Fibroblast of lung (primary cell): Measurements from ENCODE around the gene PPP1R9B. TPM values are rescaled to one million over a fixed set of nuclear protein-coding genes. Genes with fewer than 3 reads are reported as not detected.

ENCODE experiments used
- DNase-seq, 2 donors: peaks; one replicate each; pipeline versions ENCODE4 v3.0.0 to v3.0.0-alpha.2; 2010; ENCODE audit warnings: low read depth in 2 of 2
- H2AFZ ChIP-seq: 2 replicates; pipeline ENCODE4 v1.5.1; 2012; ENCODE audit warnings: low read length, control low read depth, inconsistent platforms
- H3K27ac ChIP-seq: 2 replicates; pipeline ENCODE4 v1.5.1; 2011; ENCODE audit warnings: low read length, control low read depth; ENCODE audit not compliant: insufficient read depth
- H3K27me3 ChIP-seq: 2 replicates; pipeline ENCODE4 v1.5.1; 2011; ENCODE audit warnings: mild to moderate bottlenecking, low read length; ENCODE audit not compliant: control insufficient read depth, insufficient read depth
- H3K36me3 ChIP-seq: 2 replicates; pipeline ENCODE4 v1.5.1; 2011; ENCODE audit warnings: low read length; ENCODE audit not compliant: control insufficient read depth, insufficient read depth
- H3K4me1 ChIP-seq: 2 replicates; pipeline ENCODE4 v1.5.1; 2011; ENCODE audit warnings: low read length; ENCODE audit not compliant: control insufficient read depth, insufficient read depth; ENCODE audit errors: extremely low read depth
- H3K4me2 ChIP-seq: 2 replicates; pipeline ENCODE4 v1.5.1; 2011; ENCODE audit warnings: low read length, control low read depth; ENCODE audit not compliant: insufficient read depth; ENCODE audit errors: extremely low read depth
- H3K4me3 ChIP-seq, 4 experiments: fragments of 200-600 bp in 1 of 4; sonication (generic) in 1 of 4; replicated peaks in 1 of 4; 2 replicates each; pipeline ENCODE4 v1.5.1; 2011 to 2016; ENCODE audit warnings: low read length in 4 of 4, low read depth in 3 of 4, mild to moderate bottlenecking in 3 of 4, control low read depth in 2 of 4, inconsistent platforms in 1 of 4, mixed read lengths in 1 of 4; ENCODE audit not compliant: insufficient read depth in 1 of 4; ENCODE audit errors: control extremely low read depth in 1 of 4
- H3K79me2 ChIP-seq: 2 replicates; pipeline ENCODE4 v1.5.1; 2012; ENCODE audit warnings: mild to moderate bottlenecking, low read length, inconsistent platforms; ENCODE audit not compliant: control insufficient read depth, insufficient read depth
- H3K9ac ChIP-seq: 2 replicates; pipeline ENCODE4 v1.5.1; 2011; ENCODE audit warnings: mild to moderate bottlenecking, low read length, control low read depth; ENCODE audit not compliant: insufficient read depth
- H3K9me3 ChIP-seq: 2 replicates; pipeline ENCODE4 v1.5.1; 2012; ENCODE audit warnings: low read depth, low read length; ENCODE audit not compliant: control insufficient read depth, insufficient read depth
- H4K20me1 ChIP-seq: 2 replicates; pipeline ENCODE4 v1.5.1; 2011; ENCODE audit warnings: low read length; ENCODE audit not compliant: control insufficient read depth, insufficient read depth; ENCODE audit errors: extremely low read depth
- CTCF ChIP-seq, 2 donors: IDR thresholded peaks in 1 of 2; conservative IDR thresholded peaks in 1 of 2; 1 replicate in 1 of 2; 2 replicates in 1 of 2; pipeline ENCODE4 v1.5.1; 2011 to 2012; ENCODE audit warnings: low read length in 2 of 2, control low read depth in 1 of 2, inconsistent platforms in 1 of 2, low read depth in 1 of 2, mild to moderate bottlenecking in 1 of 2
- EZH2 ChIP-seq: IDR thresholded peaks from 2 replicates; pipeline ENCODE4 v1.5.1; 2012; ENCODE audit warnings: low read length, control low read depth, mild to moderate bottlenecking; ENCODE audit errors: missing control alignments
- polyA minus RNA-seq: library from RNA; depleted of rRNA, polyadenylated mRNA; stranded (reverse); fragments of >200 nt; gene quantifications from 2 replicates; pipeline ENCODE4 v1.2.3, GENCODE V29; 2011; ENCODE audit warnings: low replicate concordance
- polyA plus RNA-seq, 2 donors: library from polyadenylated mRNA; depleted of rRNA in 1 of 2; stranded (reverse) in 1 of 2; unstranded in 1 of 2; fragments of >200 nt; gene quantifications; 2 replicates each; pipeline ENCODE4 v1.2.1, GENCODE V29; 2011 to 2012; ENCODE audit warnings: missing spikeins in 1 of 2
- total RNA-seq: library from RNA; depleted of rRNA; stranded (reverse); fragments of >200 nt; gene quantifications from 2 replicates; pipeline ENCODE4 v1.2.1, GENCODE V29; 2014

Gene PPP1R9B, protein sequence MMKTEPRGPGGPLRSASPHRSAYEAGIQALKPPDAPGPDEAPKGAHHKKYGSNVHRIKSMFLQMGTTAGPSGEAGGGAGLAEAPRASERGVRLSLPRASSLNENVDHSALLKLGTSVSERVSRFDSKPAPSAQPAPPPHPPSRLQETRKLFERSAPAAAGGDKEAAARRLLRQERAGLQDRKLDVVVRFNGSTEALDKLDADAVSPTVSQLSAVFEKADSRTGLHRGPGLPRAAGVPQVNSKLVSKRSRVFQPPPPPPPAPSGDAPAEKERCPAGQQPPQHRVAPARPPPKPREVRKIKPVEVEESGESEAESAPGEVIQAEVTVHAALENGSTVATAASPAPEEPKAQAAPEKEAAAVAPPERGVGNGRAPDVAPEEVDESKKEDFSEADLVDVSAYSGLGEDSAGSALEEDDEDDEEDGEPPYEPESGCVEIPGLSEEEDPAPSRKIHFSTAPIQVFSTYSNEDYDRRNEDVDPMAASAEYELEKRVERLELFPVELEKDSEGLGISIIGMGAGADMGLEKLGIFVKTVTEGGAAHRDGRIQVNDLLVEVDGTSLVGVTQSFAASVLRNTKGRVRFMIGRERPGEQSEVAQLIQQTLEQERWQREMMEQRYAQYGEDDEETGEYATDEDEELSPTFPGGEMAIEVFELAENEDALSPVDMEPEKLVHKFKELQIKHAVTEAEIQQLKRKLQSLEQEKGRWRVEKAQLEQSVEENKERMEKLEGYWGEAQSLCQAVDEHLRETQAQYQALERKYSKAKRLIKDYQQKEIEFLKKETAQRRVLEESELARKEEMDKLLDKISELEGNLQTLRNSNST
- total RNA-seq, result 41.5 and 45.5 TPM in 2 replicates
- 22.1 and 26.0 TPM in 2 replicates for polyA plus RNA-seq
- polyA plus RNA-seq (2012), result 37.9 and 40.6 TPM in 2 replicates
- 25.3 and 28.3 TPM in 2 replicates for polyA minus RNA-seq

GRCh38 chr17:50150354-50151040 lies at the start of gene PPP1R9B:
PPP1R9B (minus strand) TSS chr17:50150677; CDS start chr17:50150513, 164 bp downstream.
- Histone ChIP-seq H3K27ac (peak within 1 kb of the TSS; percentile 83), H3K27me3 (no peaks in the 10 kb centered on the region), H4K20me1 (no peaks in the 10 kb centered on the region), H3K4me2 (peak within 1 kb of the TSS; percentile 97), H3K4me1 (peaks cover 26% of the 10 kb centered on the region), H3K9me3 (no peaks in the 10 kb centered on the region), H3K4me3 (peak within 1 kb of the TSS; percentile 78 to 90 (median 84)), H3K79me2 (peaks cover 52% of the 10 kb centered on the region), H3K9ac (peak within 1 kb of the TSS; percentile 83), H3K36me3 (peaks cover 3% of the 10 kb centered on the region), H2AFZ (peak within 1 kb of the TSS; percentile 28)
- TF ChIP-seq EZH2 (no peak), CTCF (conservative IDR thresholded peaks at IDR 0.05 in 1 of 2, IDR thresholded peaks at IDR 0.05 in 1 of 2; ENCODE audit: low read depth in 1 of 2, low read length in 2 of 2) (no peak)
- DNase-seq, result no peak

DNA sequence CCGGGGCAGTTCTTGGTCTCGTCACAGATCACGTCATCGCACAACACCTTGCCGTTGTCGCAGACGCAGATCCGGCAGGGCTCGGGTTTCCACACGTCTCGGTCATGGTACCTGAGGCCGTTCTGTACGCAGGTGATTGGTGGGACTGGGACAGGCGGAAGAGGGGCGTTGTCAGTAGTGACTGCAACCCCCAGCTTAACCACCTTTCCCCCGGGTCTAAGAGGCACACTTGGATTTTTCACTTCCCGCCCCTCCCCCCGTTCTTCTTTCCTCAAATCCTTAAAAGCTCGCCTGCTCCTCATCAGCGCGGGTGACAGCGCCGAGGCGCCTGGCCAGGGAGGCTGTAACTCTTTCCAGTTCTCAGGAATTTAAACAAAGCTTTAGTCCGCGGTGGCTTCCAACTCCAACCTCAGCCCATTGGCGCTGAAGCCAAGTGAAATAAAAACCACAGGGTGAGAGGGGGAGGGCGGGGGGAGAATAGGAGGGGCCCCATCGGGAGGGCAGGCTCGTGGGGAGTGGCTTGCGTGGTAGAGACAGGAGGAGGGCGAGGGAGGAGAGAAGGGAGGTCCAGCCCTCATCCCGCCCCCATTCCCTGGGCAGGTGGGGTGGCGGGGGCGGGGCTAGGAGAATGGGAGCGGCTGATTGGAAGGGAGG lies 49.5 kb upstream of the PPP1R9B start:
- Histone ChIP-seq H3K9ac (peak overlapping the region; percentile 98), H4K20me1 (no peaks in the 10 kb centered on the region), H3K4me3 (peak overlapping the region; percentile 88 to 100 (median 94)), H3K27ac (peak overlapping the region; percentile 99), H3K9me3 (no peaks in the 10 kb centered on the region), H3K4me1 (peaks cover 41% of the 10 kb centered on the region), H3K36me3 (peaks cover 37% of the 10 kb centered on the region), H3K79me2 (peaks cover 65% of the 10 kb centered on the region), H3K4me2 (peak overlapping the region; percentile 91), H3K27me3 (no peaks in the 10 kb centered on the region), H2AFZ (no peak overlapping the region)
- TF ChIP-seq EZH2 (no peak), CTCF (conservative IDR thresholded peaks at IDR 0.05 in 1 of 2, IDR thresholded peaks at IDR 0.05 in 1 of 2; ENCODE audit: low read depth in 1 of 2, low read length in 2 of 2) (no peak)
- peak; percentile 91 to 99 for DNase-seq
